ENCODE results near the gene GPR143. TPM values are rescaled to one million over a fixed set of nuclear protein-coding genes. Genes with fewer than 3 reads are reported as not detected.

The GPR143 gene
- polyA plus RNA-seq, 2 of the 4 experiments (the other 2 are of a cell fraction), result not detected

DNA sequence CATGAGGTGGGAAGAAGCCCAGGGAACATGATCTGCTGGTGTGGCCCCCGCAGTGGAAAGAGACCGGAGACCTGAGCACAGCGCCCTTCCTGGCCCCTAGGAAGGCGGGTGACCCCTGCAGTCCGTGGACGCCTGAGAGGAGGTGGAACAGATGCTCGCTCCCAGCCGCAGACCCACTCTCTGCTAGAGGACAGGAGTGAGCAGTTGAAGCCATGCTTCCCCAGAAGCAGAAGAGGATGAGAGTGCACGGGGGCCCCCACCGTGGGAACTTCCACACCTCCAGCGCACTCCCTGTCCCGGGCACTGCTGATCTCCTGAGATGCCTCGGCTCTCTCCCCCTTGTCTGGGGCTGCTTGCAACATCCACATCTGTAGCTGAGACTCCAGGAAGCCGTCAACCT is 62.2 kb downstream of the GPR143 start:
- H3K27ac ChIP-seq, result no peak overlapping the region
- WGBS (ENCODE audit: missing lambda C conversion rate), result 94% methylated on average over 5 of the region's 14 CpGs
- no peak overlapping the region for H3K4me3 ChIP-seq
- TF ChIP-seq CBX8 (IDR thresholded peaks at IDR 0.05) (no peak), RARB (CRISPR knock-in tag; IDR thresholded peaks at IDR 0.05) (no peak), POLR2AphosphoS2 (conservative IDR thresholded peaks at IDR 0.05; ENCODE audit: low read length) (no peak), CEBPB (IDR thresholded peaks at IDR 0.05) (no peak), POLR2A (IDR thresholded peaks at IDR 0.05; ENCODE audit: low read length) (no peak), SREBF2 (IDR thresholded peaks at IDR 0.05) (no peak), ZC3H11A (IDR thresholded peaks at IDR 0.05) (no peak), NR3C1 (IDR thresholded peaks at IDR 0.05) (no peak), MAZ (IDR thresholded peaks at IDR 0.05; ENCODE audit: borderline replicate concordance, low read depth, low read length) (no peak), ZFP36 (IDR thresholded peaks at IDR 0.05; ENCODE audit: borderline replicate concordance, partially characterized antibody) (no peak), FOSL2 (IDR thresholded peaks at IDR 0.05) (no peak), FOSL2 (CRISPR knock-in tag; IDR thresholded peaks at IDR 0.05) (no peak)
- TF ChIP-seq, protein P1, sequence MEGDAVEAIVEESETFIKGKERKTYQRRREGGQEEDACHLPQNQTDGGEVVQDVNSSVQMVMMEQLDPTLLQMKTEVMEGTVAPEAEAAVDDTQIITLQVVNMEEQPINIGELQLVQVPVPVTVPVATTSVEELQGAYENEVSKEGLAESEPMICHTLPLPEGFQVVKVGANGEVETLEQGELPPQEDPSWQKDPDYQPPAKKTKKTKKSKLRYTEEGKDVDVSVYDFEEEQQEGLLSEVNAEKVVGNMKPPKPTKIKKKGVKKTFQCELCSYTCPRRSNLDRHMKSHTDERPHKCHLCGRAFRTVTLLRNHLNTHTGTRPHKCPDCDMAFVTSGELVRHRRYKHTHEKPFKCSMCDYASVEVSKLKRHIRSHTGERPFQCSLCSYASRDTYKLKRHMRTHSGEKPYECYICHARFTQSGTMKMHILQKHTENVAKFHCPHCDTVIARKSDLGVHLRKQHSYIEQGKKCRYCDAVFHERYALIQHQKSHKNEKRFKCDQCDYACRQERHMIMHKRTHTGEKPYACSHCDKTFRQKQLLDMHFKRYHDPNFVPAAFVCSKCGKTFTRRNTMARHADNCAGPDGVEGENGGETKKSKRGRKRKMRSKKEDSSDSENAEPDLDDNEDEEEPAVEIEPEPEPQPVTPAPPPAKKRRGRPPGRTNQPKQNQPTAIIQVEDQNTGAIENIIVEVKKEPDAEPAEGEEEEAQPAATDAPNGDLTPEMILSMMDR (IDR thresholded peaks at IDR 0.05), result no peak
- H3K9me3 ChIP-seq, result peaks cover 8% of the 10 kb centered on the region; the same call in 2 of the 3 replicates
- FAIRE-seq (no peak), DNase-seq (ENCODE audit: low read depth in 1 of 2, low spot score in 1 of 2) (no peak), ATAC-seq (no peak)
- ChIA-PET CTCF (interaction anchor here (0.8 kb wide), 1 partner anchor 884 kb away, joined by 5 read pairs; no protein-coding TSS in a partner anchor), POLR2A (no interaction called here)
- no peaks in the 10 kb centered on the region for H3K4me1 ChIP-seq
- H3K4me2 ChIP-seq, result no peak overlapping the region

DNA sequence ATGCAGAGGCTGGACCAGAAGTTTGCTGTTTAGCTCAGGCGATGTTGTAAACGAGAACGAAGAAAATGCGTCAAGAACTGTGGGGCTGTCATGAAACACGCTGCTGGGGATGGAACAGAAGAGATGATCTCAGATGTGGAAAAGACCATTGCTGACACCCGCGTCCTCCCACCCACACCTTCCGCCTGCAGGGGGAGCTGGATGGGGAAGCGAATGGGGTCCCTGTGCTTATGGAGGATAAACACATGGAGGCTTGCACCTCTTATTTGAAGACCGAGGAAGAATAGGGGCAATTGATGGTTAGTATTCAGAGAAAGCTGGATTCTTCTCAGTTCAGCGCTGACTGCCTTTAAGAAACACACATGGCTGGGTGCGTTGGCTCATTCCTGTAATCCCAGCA is 63.9 kb downstream of the GPR143 start:
- CTCF ChIA-PET, result interaction anchor here (0.6 to 1.7 kb wide), 3 partner anchors 555 to 868 kb away, joined by 3 to 4 read pairs (median 4); no protein-coding TSS in a partner anchor
- no peak overlapping the region for H3K4me3 ChIP-seq

DNA sequence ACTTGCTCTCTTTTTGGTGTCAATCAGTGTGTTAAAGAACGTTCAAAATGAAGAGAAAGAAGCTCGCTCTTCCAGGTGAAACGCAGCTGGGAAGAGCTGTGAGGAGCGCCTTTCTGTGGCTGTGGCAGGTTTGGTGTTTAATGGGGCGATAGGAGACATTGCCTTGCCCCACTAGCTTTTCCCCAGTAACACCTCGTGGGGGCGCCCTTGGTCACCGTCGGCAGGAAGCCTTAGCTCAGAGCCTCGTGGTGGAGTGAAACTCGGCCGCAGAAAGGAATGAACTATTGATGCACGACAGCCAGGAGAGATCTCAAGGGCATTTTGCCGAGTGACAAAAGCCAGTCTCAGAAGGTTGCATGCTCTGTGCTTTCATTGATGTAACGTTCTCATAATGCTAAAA is 65.1 kb downstream of the GPR143 start:
- ChIA-PET POLR2A (no interaction called here), CTCF (interaction anchor here (1.7 kb wide), 1 partner anchor 730 kb away, joined by 4 read pairs; no protein-coding TSS in a partner anchor)
- Histone ChIP-seq H3K4me1 (no peaks in the 10 kb centered on the region), H3K4me2 (no peak overlapping the region), H3K27ac (no peak overlapping the region), H3K9me3 (peaks cover 8% of the 10 kb centered on the region; the same call in 2 of the 3 replicates), H3K4me3 (no peak overlapping the region)
- WGBS (ENCODE audit: missing lambda C conversion rate), result 91% methylated on average over 14 of the region's 15 CpGs
- ATAC-seq (no peak), FAIRE-seq (no peak), DNase-seq (ENCODE audit: low read depth in 1 of 2, low spot score in 1 of 2) (no peak)
- TF ChIP-seq JUNB (IDR thresholded peaks at IDR 0.05), result no peak
- TF ChIP-seq KDM1A (IDR thresholded peaks at IDR 0.05; ENCODE audit: low read depth), result no peak
- TF ChIP-seq TFCP2L1 (CRISPR knock-in tag; IDR thresholded peaks at IDR 0.05), result no peak
- TF ChIP-seq, protein P1 (IDR thresholded peaks at IDR 0.05), result no peak
- TF ChIP-seq, protein P2, sequence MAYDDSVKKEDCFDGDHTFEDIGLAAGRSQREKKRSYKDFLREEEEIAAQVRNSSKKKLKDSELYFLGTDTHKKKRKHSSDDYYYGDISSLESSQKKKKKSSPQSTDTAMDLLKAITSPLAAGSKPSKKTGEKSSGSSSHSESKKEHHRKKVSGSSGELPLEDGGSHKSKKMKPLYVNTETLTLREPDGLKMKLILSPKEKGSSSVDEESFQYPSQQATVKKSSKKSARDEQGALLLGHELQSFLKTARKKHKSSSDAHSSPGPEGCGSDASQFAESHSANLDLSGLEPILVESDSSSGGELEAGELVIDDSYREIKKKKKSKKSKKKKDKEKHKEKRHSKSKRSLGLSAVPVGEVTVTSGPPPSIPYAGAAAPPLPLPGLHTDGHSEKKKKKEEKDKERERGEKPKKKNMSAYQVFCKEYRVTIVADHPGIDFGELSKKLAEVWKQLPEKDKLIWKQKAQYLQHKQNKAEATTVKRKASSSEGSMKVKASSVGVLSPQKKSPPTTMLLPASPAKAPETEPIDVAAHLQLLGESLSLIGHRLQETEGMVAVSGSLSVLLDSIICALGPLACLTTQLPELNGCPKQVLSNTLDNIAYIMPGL (CRISPR knock-in tag; IDR thresholded peaks at IDR 0.05; ENCODE audit: borderline replicate concordance), result no peak
- TF ChIP-seq, protein P3, sequence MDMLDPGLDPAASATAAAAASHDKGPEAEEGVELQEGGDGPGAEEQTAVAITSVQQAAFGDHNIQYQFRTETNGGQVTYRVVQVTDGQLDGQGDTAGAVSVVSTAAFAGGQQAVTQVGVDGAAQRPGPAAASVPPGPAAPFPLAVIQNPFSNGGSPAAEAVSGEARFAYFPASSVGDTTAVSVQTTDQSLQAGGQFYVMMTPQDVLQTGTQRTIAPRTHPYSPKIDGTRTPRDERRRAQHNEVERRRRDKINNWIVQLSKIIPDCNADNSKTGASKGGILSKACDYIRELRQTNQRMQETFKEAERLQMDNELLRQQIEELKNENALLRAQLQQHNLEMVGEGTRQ (IDR thresholded peaks at IDR 0.05), result no peak
- no peak for TF ChIP-seq RAD21 (conservative IDR thresholded peaks at IDR 0.05 in 1 of 2, IDR thresholded peaks at IDR 0.05 in 1 of 2)
- TF ChIP-seq NFE2L2 (conservative IDR thresholded peaks at IDR 0.05; ENCODE audit: low read length), result no peak
- TF ChIP-seq, protein P4, sequence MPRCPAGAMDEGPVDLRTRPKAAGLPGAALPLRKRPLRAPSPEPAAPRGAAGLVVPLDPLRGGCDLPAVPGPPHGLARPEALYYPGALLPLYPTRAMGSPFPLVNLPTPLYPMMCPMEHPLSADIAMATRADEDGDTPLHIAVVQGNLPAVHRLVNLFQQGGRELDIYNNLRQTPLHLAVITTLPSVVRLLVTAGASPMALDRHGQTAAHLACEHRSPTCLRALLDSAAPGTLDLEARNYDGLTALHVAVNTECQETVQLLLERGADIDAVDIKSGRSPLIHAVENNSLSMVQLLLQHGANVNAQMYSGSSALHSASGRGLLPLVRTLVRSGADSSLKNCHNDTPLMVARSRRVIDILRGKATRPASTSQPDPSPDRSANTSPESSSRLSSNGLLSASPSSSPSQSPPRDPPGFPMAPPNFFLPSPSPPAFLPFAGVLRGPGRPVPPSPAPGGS (IDR thresholded peaks at IDR 0.05), result no peak
- no peak for TF ChIP-seq EHMT2 (IDR thresholded peaks at IDR 0.05; ENCODE audit: low read depth)
- TF ChIP-seq HOXB13 (CRISPR knock-in tag; IDR thresholded peaks at IDR 0.05; ENCODE audit: low read depth), result no peak
- TF ChIP-seq GATA3 (IDR thresholded peaks at IDR 0.05; ENCODE audit: borderline replicate concordance), result no peak
- no peak for TF ChIP-seq ESRRA (IDR thresholded peaks at IDR 0.05; ENCODE audit: borderline replicate concordance, low read length)
- TF ChIP-seq, protein P5, sequence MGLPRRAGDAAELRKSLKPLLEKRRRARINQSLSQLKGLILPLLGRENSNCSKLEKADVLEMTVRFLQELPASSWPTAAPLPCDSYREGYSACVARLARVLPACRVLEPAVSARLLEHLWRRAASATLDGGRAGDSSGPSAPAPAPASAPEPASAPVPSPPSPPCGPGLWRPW (IDR thresholded peaks at IDR 0.05), result no peak
- TF ChIP-seq TP53 (CRISPR knock-in tag; IDR thresholded peaks at IDR 0.05), result no peak

More for the DNA sequence above, 63.9 kb downstream of the GPR143 start:
- DNase-seq (ENCODE audit: low read depth in 1 of 2, low spot score in 1 of 2) (no peak), ATAC-seq (no peak), FAIRE-seq (no peak)
- TF ChIP-seq TP53 (CRISPR knock-in tag; IDR thresholded peaks at IDR 0.05), result no peak
- TF ChIP-seq RARB (CRISPR knock-in tag; IDR thresholded peaks at IDR 0.05), result no peak
- no peak for TF ChIP-seq MAZ (IDR thresholded peaks at IDR 0.05; ENCODE audit: borderline replicate concordance, low read depth, low read length)
- no peak for TF ChIP-seq EP300 (IDR thresholded peaks at IDR 0.05)
- no peak for TF ChIP-seq SMC3 (IDR thresholded peaks at IDR 0.05)
- Histone ChIP-seq H3K9me3 (peaks cover 8% of the 10 kb centered on the region; the same call in 2 of the 3 replicates), H3K4me2 (no peak overlapping the region), H3K4me1 (no peaks in the 10 kb centered on the region), H3K27ac (no peak overlapping the region)
- POLR2A ChIA-PET, result no interaction called here
- WGBS (ENCODE audit: missing lambda C conversion rate), result 92% methylated on average over 12 of the region's 12 CpGs
